T1000 (cell line): ENCODE data around the gene CYP11A1.

Experiments
- DNase-seq: peaks from one replicate; lab custom pipeline; 2025; ENCODE audit warnings: mixed read lengths; lab: John Stamatoyannopoulos, UW

Gene CYP11A1

GRCh38 chr15:74367296-74367854 is at the start of gene CYP11A1:
Gene CYP11A1, minus strand, starts transcription at chr15:74367646. Its CDS starts 61 bp downstream, at chr15:74367585.
- DNase-seq, result no peak

- DNase-seq, result peak; percentile 63
These were observed 49.8 kb upstream of the CYP11A1 start for GRCh38 chr15:74417225-74417624.

DNA sequence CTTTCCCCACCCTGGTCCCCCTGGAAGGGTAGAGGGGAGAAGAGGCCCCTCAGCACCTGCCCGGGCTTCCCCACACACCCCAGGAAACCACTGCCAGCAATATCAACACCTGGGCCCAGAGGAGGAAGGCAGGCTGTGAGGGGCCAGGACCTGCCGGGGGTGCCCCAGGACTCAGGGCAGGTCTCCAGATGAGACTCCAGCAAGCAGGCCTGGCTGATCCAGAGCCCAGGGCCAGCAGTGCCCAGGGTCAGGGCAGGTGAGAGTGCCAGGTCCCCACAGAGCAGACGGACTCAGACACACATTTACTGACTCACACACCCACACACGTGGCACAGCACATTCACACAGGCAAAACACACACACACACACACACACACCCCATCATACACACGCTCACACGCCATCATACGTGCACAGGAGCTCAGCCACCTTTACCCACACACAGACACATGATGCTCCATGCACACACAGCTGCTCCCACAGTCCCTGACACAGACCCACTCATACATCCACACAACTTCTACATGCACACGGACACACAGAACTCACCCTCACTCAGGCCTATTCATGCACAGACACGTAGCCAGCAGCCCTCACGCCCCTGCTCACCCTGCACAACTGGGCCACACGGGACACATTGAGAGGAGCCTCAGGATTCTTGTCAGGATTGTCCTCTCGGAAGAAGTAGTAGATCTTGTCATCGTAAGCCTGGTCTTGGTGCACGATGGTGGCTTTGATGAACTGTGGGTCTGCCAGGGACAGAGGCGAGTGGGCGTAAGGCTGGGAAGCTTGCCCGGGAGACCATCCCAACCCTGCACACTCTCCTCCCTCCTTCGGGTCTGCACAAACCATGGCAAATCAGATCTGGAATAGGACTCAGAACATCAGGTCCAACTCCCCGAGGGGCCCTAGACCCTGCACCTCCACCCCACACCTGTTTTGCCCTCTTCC is 48.8 kb upstream of the CYP11A1 start:
- DNase-seq, result no peak

- DNase-seq, result no peak
These were observed 47.3 kb upstream of the CYP11A1 start for GRCh38 chr15:74414603-74415338.

DNA sequence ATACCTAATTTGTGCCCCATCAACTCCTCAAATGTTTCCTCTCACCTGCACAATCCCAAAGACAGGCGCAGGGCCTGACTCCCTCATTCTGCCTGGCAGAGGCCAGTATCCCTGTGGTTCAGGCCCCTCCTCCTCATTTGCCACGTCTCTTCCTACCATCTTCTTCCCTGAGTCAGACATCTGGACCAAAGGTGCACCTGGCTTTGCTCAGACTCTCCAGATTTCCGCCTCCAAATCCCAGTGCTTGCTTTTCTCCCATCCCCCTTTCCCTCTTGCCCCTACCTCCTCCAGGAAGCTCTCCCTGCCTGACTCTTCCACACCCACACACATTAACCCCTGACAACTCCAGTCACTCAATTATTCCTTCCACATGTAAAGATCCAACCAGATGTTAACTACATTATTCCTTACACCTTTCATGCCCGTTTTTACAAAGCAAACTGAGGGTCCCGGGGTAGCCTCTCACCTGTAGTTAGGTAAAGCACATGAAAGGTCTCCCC is 46.7 kb upstream of the CYP11A1 start:
- no peak for DNase-seq

GRCh38 chr15:74413350-74414080 is 46.1 kb upstream of the CYP11A1 start:
- no peak for DNase-seq

DNA sequence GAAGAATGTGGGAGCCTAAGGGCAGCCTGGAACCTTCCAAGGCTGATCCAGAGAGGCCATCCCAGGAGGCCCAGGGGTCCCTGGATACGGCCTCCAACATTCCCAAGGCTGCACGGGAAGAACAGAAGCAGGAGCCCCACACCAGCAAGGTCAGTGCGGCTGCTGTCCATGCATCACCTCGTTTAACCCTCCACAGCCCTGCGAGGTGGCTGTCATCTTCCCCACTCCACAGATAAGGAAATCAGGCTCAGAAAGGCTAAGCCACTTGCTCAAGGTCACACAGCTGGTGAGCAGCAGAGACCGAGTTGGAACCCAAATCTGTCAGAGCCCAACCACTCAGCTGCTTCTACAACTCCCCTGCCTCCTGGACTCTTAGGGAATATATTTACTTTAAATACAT is 44.7 kb upstream of the CYP11A1 start:
- no peak for DNase-seq

DNA sequence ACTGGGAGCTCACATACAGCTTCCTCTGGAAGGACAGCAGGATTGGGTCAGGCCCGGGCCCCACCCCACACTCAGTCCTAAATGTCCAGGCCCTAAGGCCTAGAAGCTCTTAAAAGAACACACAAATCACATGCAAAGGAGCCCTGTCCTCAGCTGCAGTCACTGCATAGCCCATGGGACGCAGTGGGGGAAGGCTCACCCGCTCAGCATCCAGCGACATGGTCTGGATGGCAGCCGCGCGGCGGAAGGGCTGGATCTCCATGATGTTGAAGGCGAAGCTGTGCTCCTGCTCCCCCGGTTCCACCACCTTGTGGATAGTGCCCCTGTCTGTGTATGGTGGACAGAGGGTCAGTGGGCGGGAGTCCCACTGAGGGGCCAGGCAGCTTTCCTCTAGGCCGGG is 44.2 kb upstream of the CYP11A1 start:
- DNase-seq, result no peak

DNA sequence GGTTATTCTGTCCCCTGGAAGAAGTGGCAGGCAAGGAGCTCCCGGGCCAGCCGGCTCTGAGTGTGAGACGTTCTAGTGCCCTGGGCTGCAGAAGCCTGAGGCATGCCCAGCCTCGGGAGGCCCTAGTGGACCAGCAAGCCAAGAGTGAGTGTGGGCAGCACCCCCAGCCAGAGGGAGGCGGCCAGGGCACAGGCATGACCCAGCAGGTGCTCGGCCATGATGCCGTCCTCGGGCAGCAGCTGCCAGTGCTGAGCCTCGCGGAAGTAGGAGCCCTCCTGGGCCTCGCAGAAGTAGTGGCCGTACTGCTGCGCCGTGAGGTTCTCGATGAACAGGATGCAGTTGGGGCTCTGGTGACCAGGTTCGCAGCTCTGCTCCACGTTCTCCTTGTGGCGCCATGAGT is 43.1 kb upstream of the CYP11A1 start:
- no peak for DNase-seq

- DNase-seq, result no peak
These were observed 41.8 kb upstream of the CYP11A1 start for GRCh38 chr15:74409225-74409624.

DNA sequence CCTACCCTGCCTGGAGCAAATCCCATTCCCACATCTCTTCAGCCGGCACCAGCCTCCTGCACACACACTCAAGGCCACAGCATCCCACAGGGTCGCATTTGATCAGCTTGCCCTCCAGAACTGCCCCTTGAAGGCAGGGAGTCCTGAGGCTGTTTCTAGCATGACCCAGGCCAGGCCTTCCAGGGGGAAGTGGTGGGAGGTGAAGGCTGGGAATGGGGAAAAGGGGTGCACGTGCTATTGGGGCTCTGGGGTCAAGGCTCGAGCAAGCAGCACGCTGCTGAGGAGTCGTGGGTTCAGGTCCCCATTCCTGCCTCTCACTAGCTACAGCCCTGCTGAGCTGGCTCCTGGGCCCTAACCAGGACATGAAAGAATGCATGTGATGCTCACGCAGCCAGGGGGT is 41.4 kb upstream of the CYP11A1 start:
- DNase-seq, result no peak

DNA sequence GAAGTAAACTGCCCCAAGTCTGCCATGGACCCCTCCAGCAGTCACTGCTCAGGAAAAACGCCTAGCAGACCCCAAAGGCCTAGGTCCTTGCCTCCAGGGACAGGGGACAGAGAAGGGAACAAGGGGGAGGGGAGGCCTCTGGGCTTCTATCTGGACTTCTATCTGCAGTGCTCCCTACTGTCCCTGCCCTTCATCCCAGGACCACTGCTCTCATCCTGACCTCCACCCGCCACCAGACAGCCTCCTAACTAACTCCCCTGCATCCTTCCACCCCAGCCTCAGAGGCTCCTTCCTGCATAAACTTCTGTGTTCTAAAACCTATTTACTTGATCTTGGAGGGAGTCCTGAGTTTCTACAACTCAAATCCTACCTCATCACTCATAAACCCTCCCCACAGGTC is 40.9 kb upstream of the CYP11A1 start:
- DNase-seq, result no peak

DNA sequence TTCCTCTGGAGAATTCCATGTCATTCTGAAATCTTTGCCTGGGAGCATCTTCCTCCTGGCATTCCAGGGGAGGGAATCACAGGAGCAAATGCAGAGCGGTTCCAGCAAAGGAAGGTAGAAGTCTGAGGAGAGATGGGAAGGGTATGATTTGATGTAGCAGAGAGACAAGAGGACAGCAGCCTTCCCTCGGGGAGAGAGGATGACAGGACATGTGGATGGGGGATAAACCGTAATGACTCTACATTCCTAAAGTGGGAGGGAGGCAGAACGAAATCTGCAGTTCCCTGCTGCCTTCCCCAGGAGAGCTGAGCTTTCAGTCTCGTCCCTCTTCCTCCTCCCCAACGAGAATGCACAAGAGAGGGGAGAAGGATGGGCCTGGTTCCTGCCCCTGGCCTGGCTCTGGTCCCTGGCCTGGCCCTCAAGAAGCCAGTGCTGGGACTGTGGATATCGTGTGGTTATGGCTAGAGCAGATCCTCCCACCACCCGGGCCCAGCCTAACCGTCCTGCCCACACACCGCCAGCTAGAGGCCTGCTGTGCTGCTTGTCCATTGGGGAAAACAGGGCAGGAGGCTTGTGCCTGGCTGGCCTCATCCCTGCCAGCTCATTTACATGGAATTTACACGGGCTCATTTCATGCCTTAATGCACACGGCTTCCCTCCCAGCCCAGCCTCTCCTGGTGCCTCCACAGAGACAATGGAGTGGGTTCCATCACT is 39.7 kb upstream of the CYP11A1 start:
- DNase-seq, result peak; percentile 77

- DNase-seq, result no peak
These were observed 39.1 kb upstream of the CYP11A1 start for GRCh38 chr15:74406517-74406916.

- no peak for DNase-seq
These were observed 38.4 kb upstream of the CYP11A1 start for GRCh38 chr15:74405823-74406222.

DNA sequence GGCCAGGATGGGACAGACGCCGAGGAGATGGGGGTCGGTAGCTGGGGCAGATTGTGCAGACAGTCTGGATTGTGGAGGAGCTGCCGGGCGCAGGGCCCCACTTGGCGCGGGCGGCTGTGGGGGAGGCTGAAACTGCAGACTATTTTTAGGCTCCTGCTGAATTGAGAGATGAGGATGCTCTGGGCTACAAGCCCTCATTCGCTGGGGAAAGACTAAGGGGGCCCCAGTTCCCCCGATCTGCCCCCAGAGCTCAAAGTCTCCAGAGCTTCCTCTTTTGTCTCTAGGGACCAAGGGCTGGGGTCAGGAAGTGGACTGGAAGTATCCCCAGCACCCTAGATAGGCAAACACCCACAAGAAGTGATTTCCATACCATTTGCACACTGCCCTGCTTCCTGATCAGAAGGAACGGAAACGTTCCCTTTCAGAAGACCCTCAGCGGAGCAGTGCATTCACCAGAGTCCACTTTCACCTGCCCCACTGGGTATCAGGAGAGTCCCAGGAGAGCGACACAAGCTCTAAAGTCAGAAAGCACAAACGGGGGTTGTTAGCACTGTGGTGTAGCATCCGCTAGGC is 36.6 kb upstream of the CYP11A1 start:
- no peak for DNase-seq

DNA sequence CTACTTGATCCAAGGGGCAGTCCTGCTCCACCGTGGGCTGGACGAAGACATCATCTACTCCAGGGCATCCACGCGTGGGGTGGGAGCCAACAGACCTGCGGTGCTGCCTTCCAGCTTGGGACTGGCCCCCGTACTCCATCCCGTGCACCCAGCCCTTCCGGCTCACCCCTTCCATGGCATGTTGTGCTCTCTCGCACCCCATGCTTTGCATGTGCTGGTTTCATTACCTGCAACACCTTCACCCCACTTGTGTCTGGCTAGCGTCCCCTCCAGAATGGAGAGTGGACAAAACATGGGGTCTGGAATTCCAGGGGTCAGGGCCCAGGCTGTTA is 36.1 kb upstream of the CYP11A1 start:
- DNase-seq, result no peak

DNA sequence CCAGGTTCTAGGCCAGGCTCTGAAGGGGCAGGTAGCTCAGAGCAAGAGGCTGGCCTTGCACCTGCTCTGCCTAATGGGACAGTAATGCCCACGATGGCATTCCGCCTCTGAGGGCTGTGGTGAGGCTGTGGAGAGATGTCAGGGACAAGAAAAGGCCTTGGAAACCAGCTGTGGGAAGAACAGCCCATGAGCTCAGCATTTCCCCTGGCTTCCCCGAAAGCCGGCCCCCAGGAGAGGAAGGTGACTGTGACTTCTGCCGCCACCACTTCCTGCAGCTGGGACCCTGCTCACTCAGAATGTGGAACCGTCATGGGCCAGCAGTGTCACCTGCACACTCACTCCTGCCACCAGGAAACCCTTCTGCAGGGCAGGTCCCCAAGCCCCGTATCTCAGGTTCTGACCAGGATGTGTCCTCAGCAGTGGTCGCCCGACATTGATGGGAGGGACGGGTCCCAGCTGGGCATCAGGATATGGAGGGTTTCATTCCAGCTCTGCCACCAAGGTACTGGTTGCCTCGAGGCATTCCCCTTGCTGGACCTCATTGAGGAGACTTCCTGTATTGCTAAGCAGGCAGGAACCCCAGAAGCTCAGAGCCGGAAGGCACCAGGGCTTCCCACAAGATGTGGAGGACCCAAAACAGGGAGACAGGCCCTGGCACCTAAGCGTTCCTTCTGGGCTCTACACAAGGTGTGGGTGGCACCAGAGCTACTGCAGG is 35.6 kb upstream of the CYP11A1 start:
- DNase-seq, result no peak

DNA sequence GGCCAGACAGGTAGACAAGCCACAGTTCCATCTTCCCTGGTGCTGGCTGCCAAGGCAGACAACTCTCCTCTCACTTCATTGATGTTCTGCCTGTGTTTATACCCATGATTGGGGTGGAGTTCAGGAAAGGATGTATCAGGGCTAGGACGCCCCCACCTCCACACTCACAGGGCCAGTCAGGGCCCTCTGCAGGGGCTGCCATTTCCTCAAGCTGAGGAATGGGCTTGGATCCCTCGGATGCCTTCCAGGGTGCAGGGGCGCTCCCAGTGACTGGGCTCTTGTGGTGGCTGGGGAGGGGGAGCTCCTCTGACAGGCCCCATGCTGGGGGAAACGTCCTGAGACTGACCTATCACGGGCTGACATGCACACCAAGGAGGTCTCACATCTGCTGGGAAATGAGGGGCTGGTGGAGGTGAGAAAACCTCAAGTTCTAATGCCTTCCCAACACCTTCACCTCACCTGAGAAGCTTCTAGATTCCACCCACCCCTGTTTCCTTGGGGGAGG is 34.9 kb upstream of the CYP11A1 start:
- DNase-seq, result no peak
